HG03103 (cell line): ENCODE data around the gene SLC22A12.

Experiments
- ATAC-seq: cut with Tn5 transposase; IDR thresholded peaks from one replicate; pipeline ENCODE4 v1.9.1; 2021; ENCODE audit warnings: low read depth; ENCODE audit not compliant: unreplicated experiment

SLC22A12 gene

GRCh38 chr11:64562723-64563351 lies 28.2 kb upstream of the SLC22A12 start:
- no peak for ATAC-seq

- ATAC-seq: no peak
Measured at GRCh38 chr11:64563966-64564365, 27.1 kb upstream of the SLC22A12 start.

- no peak for ATAC-seq
Measured at GRCh38 chr11:64564419-64564818, 26.6 kb upstream of the SLC22A12 start.

GRCh38 chr11:64564947-64565889 lies 25.8 kb upstream of the SLC22A12 start:
- no peak for ATAC-seq

GRCh38 chr11:64566042-64566914 lies 24.7 kb upstream of the SLC22A12 start:
- no peak for ATAC-seq

GRCh38 chr11:64566915-64567891 lies 23.8 kb upstream of the SLC22A12 start:
- ATAC-seq: no peak

GRCh38 chr11:64568041-64568571 lies 22.9 kb upstream of the SLC22A12 start:
- no peak for ATAC-seq

- no peak for ATAC-seq
Measured at GRCh38 chr11:64568584-64569140, 22.4 kb upstream of the SLC22A12 start.

- ATAC-seq: no peak
Measured at GRCh38 chr11:64569300-64569970, 21.6 kb upstream of the SLC22A12 start.

GRCh38 chr11:64570341-64570740 lies 20.7 kb upstream of the SLC22A12 start:
- ATAC-seq: no peak

- no peak for ATAC-seq
Measured at GRCh38 chr11:64571050-64571409, 20.0 kb upstream of the SLC22A12 start.

- ATAC-seq: no peak
Measured at GRCh38 chr11:64571410-64572091, 19.5 kb upstream of the SLC22A12 start.

GRCh38 chr11:64572143-64572542 lies 18.9 kb upstream of the SLC22A12 start:
- ATAC-seq: no peak

GRCh38 chr11:64577202-64577601 lies 13.8 kb upstream of the SLC22A12 start:
- ATAC-seq: no peak

GRCh38 chr11:64580412-64580811 lies 10.6 kb upstream of the SLC22A12 start:
- ATAC-seq: no peak

- no peak for ATAC-seq
Measured at GRCh38 chr11:64581057-64581523, 9.9 kb upstream of the SLC22A12 start.

GRCh38 chr11:64582885-64583284 lies 8.1 kb upstream of the SLC22A12 start:
- ATAC-seq: no peak
